IMR-90 (cell line): ENCODE data around the gene GLDC. TPM values are rescaled to one million over a fixed set of nuclear protein-coding genes. Genes with fewer than 3 reads are reported as not detected.

ENCODE experiments used
- ATAC-seq: fragments of 200-7000 bp; cut with Tn5 transposase; 2 replicates; pipeline ENCODE4 v1.9.1; 2020; ENCODE audit warnings: low read depth, mild to moderate bottlenecking, moderate library complexity
- BruUV-seq: library from RNA; stranded (reverse); fragments of 400-500 nt; replicated peaks from 2 replicates; lab custom pipeline; 2021; lab: Mats Ljungman, UMichigan
- CTCF ChIA-PET: fragments of 300-600 bp; formaldehyde crosslinking; extraction: SDS; loops from one replicate; lab custom pipeline; 2021; ENCODE audit warnings: antibody characterized with exemption; lab: Yijun Ruan, JAX
- POLR2A ChIA-PET: fragments of 300-600 bp; sonication (Branson Sonifier 250); formaldehyde crosslinking; loops from one replicate; lab custom pipeline; 2022; ENCODE audit warnings: antibody characterized with exemption; ENCODE audit not compliant: unreplicated experiment; lab: Charles Lee
- DNase-seq: peaks from one replicate; pipeline ENCODE4 v3.0.0; 2013
- H2AFZ ChIP-seq: replicated peaks from 2 replicates; pipeline ENCODE3; 2013; ENCODE audit warnings: low read length, mild to moderate bottlenecking; ENCODE audit not compliant: poor library complexity
- H2AK5ac ChIP-seq: 2 replicates; pipeline ENCODE4 v1.6.1; 2013; ENCODE audit warnings: low read depth, low read length, inconsistent platforms
- H2AK9ac ChIP-seq: replicated peaks from 2 replicates; pipeline ENCODE3; 2013; ENCODE audit warnings: mild to moderate bottlenecking, low read depth, low read length, moderate library complexity; ENCODE audit not compliant: poor library complexity
- H2BK120ac ChIP-seq: 2 replicates; pipeline ENCODE4 v1.6.1; 2013; ENCODE audit warnings: low read depth, low read length, inconsistent platforms
- H2BK15ac ChIP-seq: 3 replicates; pipeline ENCODE4 v1.6.1; 2013; ENCODE audit warnings: low read depth, low read length, inconsistent platforms
- H2BK20ac ChIP-seq: 2 replicates; pipeline ENCODE4 v1.6.1; 2013; ENCODE audit warnings: low read depth, mild to moderate bottlenecking, inconsistent platforms, low read length, moderate library complexity
- H2BK5ac ChIP-seq: 2 replicates; pipeline ENCODE4 v1.6.1; 2013; ENCODE audit warnings: mild to moderate bottlenecking, low read depth, low read length, inconsistent platforms; ENCODE audit not compliant: poor library complexity, severe bottlenecking
- H3K14ac ChIP-seq: replicated peaks from 2 replicates; pipeline ENCODE4 v1.6.1; 2013; ENCODE audit warnings: low read depth, low read length, inconsistent platforms
- H3K18ac ChIP-seq: 2 replicates; pipeline ENCODE4 v1.6.1; 2013; ENCODE audit warnings: low read depth, low read length, control low read depth
- H3K23ac ChIP-seq: 2 replicates; pipeline ENCODE4 v1.6.1; 2013; ENCODE audit warnings: low read depth, low read length, inconsistent platforms
- H3K27ac ChIP-seq: 2 replicates; pipeline ENCODE4 v1.5.1; 2013; ENCODE audit warnings: mild to moderate bottlenecking, control low read depth, low read length; ENCODE audit not compliant: insufficient read depth
- H3K27me3 ChIP-seq: 2 replicates; pipeline ENCODE4 v1.6.1; 2013; ENCODE audit warnings: low read length; ENCODE audit not compliant: control insufficient read depth, insufficient read depth
- H3K36me3 ChIP-seq: 2 replicates; pipeline ENCODE4 v1.6.1; 2013; ENCODE audit warnings: low read length, mixed read lengths; ENCODE audit not compliant: control insufficient read depth, insufficient read depth
- H3K4ac ChIP-seq: 2 replicates; pipeline ENCODE4 v1.6.1; 2013; ENCODE audit warnings: low read depth, low read length, inconsistent platforms
- H3K4me1 ChIP-seq: 2 replicates; pipeline ENCODE4 v1.6.1; 2013; ENCODE audit warnings: low read length, mixed read lengths; ENCODE audit not compliant: control insufficient read depth, insufficient read depth
- H3K4me2 ChIP-seq: 2 replicates; pipeline ENCODE4 v1.6.1; 2013; ENCODE audit warnings: low read depth, mild to moderate bottlenecking, control low read depth, low read length, moderate library complexity
- H3K4me3 ChIP-seq: 2 replicates; pipeline ENCODE4 v1.5.1; 2013; ENCODE audit warnings: low read depth, mild to moderate bottlenecking, control low read depth, low read length, moderate library complexity; ENCODE audit not compliant: insufficient read depth
- H3K56ac ChIP-seq: 2 replicates; pipeline ENCODE4 v1.6.1; 2013; ENCODE audit warnings: low read length, inconsistent platforms; ENCODE audit not compliant: insufficient read depth; ENCODE audit errors: extremely low read depth
- H3K79me1 ChIP-seq, 2 experiments: 2 replicates each; pipeline ENCODE4 v1.6.1; 2013; ENCODE audit warnings: low read length in 2 of 2, inconsistent platforms in 1 of 2, low read depth in 1 of 2
- H3K9ac ChIP-seq: 2 replicates; pipeline ENCODE4 v1.6.1; 2013; ENCODE audit warnings: low read depth, low read length, control low read depth
- H3K9me1 ChIP-seq: 2 replicates; pipeline ENCODE4 v1.6.1; 2013; ENCODE audit warnings: low read length, inconsistent platforms; ENCODE audit not compliant: insufficient read depth
- H3K9me3 ChIP-seq: 2 replicates; pipeline ENCODE4 v1.6.1; 2013; ENCODE audit warnings: low read length; ENCODE audit not compliant: control insufficient read depth, insufficient read depth
- H4K20me1 ChIP-seq: 2 replicates; pipeline ENCODE4 v1.6.1; 2013; ENCODE audit warnings: low read length, inconsistent platforms; ENCODE audit not compliant: insufficient read depth
- H4K5ac ChIP-seq: 2 replicates; pipeline ENCODE4 v1.6.1; 2013; ENCODE audit warnings: mild to moderate bottlenecking, low read depth, low read length, control low read depth
- H4K8ac ChIP-seq, 2 experiments: 2 replicates each; pipeline ENCODE4 v1.6.1; 2013; ENCODE audit warnings: low read depth in 2 of 2, low read length in 2 of 2, control low read depth in 1 of 2, inconsistent platforms in 1 of 2
- H4K91ac ChIP-seq: 2 replicates; pipeline ENCODE4 v1.6.1; 2013; ENCODE audit warnings: low read depth, low read length, inconsistent platforms; ENCODE audit not compliant: insufficient read depth
- BHLHE40 ChIP-seq: fragments of 150-350 bp; IDR thresholded peaks from 2 replicates; pipeline ENCODE4 v1.6.1; 2016; ENCODE audit warnings: mild to moderate bottlenecking, low read depth, low read length
- CEBPB ChIP-seq: IDR thresholded peaks from 2 replicates; pipeline ENCODE4 v1.6.1; 2012; ENCODE audit warnings: low read depth, low read length, improper control_type of control experiment
- CHD1 ChIP-seq: IDR thresholded peaks from 2 replicates; pipeline ENCODE4 v1.6.1; 2012; ENCODE audit warnings: low read depth, low read length, improper control_type of control experiment
- FOS ChIP-seq: fragments of 150-350 bp; IDR thresholded peaks from 2 replicates; pipeline ENCODE4 v1.6.1; 2016; ENCODE audit warnings: low read depth, low read length
- SMC3 ChIP-seq: fragments of 150-350 bp; IDR thresholded peaks from 2 replicates; pipeline ENCODE4 v1.6.1; 2016; ENCODE audit warnings: low read depth, mild to moderate bottlenecking, antibody characterized with exemption, low read length, moderate library complexity
- WGBS, 2 experiments: methylation state at CpG; one replicate each; pipeline versions ENCODE4 v1.1.5 to v1.1.7; 2013; ENCODE audit warnings: missing lambda C conversion rate in 2 of 2; ENCODE audit not compliant: insufficient read length in 1 of 2; ENCODE audit errors: extremely low coverage in 2 of 2; 5-methylcytosine and 5-hydroxymethylcytosine counted together
- dilution Hi-C: fragments of 300-500 bp; cut with HindIII; formaldehyde crosslinking; loops from one replicate; pipeline ENCODE4 v1.14.3; 2018; ENCODE audit warnings: low sequenced_read_pairs; ENCODE audit not compliant: unreplicated experiment
- in situ Hi-C: fragments of 300-500 bp; cut with MboI; formaldehyde crosslinking; loops from 3 replicates; pipeline ENCODE4 v1.14.3; 2019; ENCODE audit warnings: low sequenced_read_pairs, inconsistent platforms, mixed read lengths
- intact Hi-C: fragments of 100-400 bp; cut with micrococcal nuclease; formaldehyde crosslinking; loops from 2 replicates; pipeline ENCODE4 v1.10.0; 2022
- polyA plus RNA-seq, 3 experiments: library from polyadenylated mRNA; depleted of rRNA; stranded (reverse); fragments of >200 nt; gene quantifications; 2 replicates each; pipeline ENCODE4 v1.2.3, GENCODE V29; 2012; ENCODE audit warnings: low replicate concordance in 1 of 3
- total RNA-seq: library from RNA; depleted of rRNA; stranded (reverse); fragments of >200 nt; gene quantifications from 2 replicates; pipeline ENCODE4 v1.2.3, GENCODE V29; 2012

Gene GLDC
- total and polyA plus RNA-seq, 2 of the 4 experiments (the other 2 are of a cell fraction), result 0.36 to 0.50 TPM

DNA sequence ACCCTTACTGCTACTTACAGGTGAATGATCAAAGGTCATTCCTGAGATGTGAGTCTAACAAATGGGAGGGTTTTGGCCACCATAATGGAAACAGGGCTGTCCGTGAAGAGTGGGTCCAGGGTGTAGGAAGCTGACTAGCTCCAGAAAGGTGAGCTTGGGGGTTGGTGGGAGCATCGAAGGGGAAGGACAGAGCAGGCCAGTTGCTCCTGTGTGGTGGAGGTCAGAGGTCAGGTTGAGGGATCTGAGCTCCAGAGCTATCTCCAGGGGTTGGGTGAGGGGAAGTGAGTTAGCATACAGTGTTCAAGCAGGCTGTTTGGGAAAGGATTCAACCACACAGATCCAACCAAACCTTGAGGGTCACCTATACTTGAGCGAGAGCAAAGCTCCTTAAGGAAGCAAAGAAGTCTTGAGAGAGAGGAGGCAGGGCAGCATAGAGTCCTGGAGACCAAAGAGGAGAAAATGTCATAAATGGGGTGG, 18.7 kb upstream of the GLDC start:
- H3K27ac ChIP-seq, result no peak overlapping the region
- ATAC-seq (no peak), DNase-seq (no peak)
- H3K23ac ChIP-seq, result no peak overlapping the region
- TF ChIP-seq CHD1, result no peak
- no peak for TF ChIP-seq FOS
- no peak for TF ChIP-seq SMC3
- TF ChIP-seq BHLHE40, result no peak
- TF ChIP-seq CEBPB, result no peak
- H2BK5ac ChIP-seq, result no peak overlapping the region
- no peak overlapping the region for H4K5ac ChIP-seq
- no peaks in the 10 kb centered on the region for H4K20me1 ChIP-seq
- H3K9me1 ChIP-seq, result no peaks in the 10 kb centered on the region
- intact Hi-C loops, result no loop called here
- H3K4me3 ChIP-seq, result no peak overlapping the region
- no peak overlapping the region for H3K14ac ChIP-seq
- H2BK15ac ChIP-seq, result no peak overlapping the region
- no peak overlapping the region for H2AK5ac ChIP-seq
- H2BK20ac ChIP-seq, result no peak overlapping the region
- H4K91ac ChIP-seq, result no peak overlapping the region
- H3K4me1 ChIP-seq, result no peaks in the 10 kb centered on the region
- ChIA-PET CTCF (no interaction called here), POLR2A (no interaction called here)
- H3K4me2 ChIP-seq, result no peak overlapping the region
- no peak overlapping the region for H3K56ac ChIP-seq
- no peaks in the 10 kb centered on the region for H3K36me3 ChIP-seq
- no peaks in the 10 kb centered on the region for H3K9me3 ChIP-seq
- H2AK9ac ChIP-seq, result peak overlapping the region; percentile 55
- BruUV-seq, result no TSS peak
- H3K27me3 ChIP-seq, result no peaks in the 10 kb centered on the region
- no peaks in the 10 kb centered on the region for H3K79me1 ChIP-seq
- H4K8ac ChIP-seq, result no peak overlapping the region
- H3K4ac ChIP-seq, result no peak overlapping the region
- WGBS, 2 experiments, result 67% methylated on average over 1 of the region's 3 CpGs; no CpG with 5 or more reads in 1 of the 2 experiments
- dilution Hi-C loops, result no loop called here
- in situ Hi-C loops, result no loop called here
- no peak overlapping the region for H2BK120ac ChIP-seq
- no peak overlapping the region for H2AFZ ChIP-seq
- H3K9ac ChIP-seq, result no peak overlapping the region
- no peak overlapping the region for H3K18ac ChIP-seq
